Lower lobe of right lung (tissue), 2 donors: ENCODE results near the gene IVNS1ABP. TPM values are rescaled to one million over a fixed set of nuclear protein-coding genes. Genes with fewer than 3 reads are reported as not detected.

ENCODE experiments used
- ATAC-seq, 2 donors: fragments of 200-7000 bp; cut with Tn5 transposase; one replicate each; pipeline ENCODE4 v1.9.1; 2020 to 2022; ENCODE audit warnings: mild to moderate bottlenecking in 2 of 2, moderate library complexity in 2 of 2
- DNase-seq: peaks from one replicate; pipeline ENCODE4 v3.0.0-alpha.2; 2020
- H3K27ac ChIP-seq: fragments of 200-600 bp; one replicate; pipeline ENCODE4 v1.8.0; 2022
- H3K27me3 ChIP-seq: fragments of 200-600 bp; one replicate; pipeline ENCODE4 v1.8.0; 2022; ENCODE audit warnings: low read depth
- H3K36me3 ChIP-seq: fragments of 200-600 bp; one replicate; pipeline ENCODE4 v1.8.0; 2022; ENCODE audit warnings: mild to moderate bottlenecking
- H3K4me1 ChIP-seq: fragments of 200-600 bp; one replicate; pipeline ENCODE4 v1.8.0; 2022
- H3K4me3 ChIP-seq: fragments of 200-600 bp; one replicate; pipeline ENCODE4 v1.8.0; 2022; ENCODE audit warnings: mild to moderate bottlenecking
- H3K9me3 ChIP-seq: fragments of 200-600 bp; one replicate; pipeline ENCODE4 v1.8.0; 2022
- intact Hi-C: fragments of 100-400 bp; cut with DNase I; formaldehyde crosslinking; loops from one replicate; pipeline ENCODE4 v1.11.0; 2022
- total RNA-seq: library from RNA; stranded (reverse); fragmentation: NEBNext Ultra II Directional; extraction: Animal tissue kit (Norgen Biotek cat#: 25700); gene quantifications from one replicate; pipeline ENCODE4 v1.2.1, GENCODE V29; 2021
- TF ChIP-seq, protein P1 (sequence below): fragments of 200-600 bp; IDR thresholded peaks from one replicate; pipeline ENCODE4 v1.8.0; 2022; ENCODE audit warnings: antibody characterized with exemption, mild to moderate bottlenecking
- donor health status: DM: no; HTN: yes; CAD: no; lungs with severe emphysema.

IVNS1ABP gene
- total RNA-seq, 1 donor from 2014 or later = 79.9 TPM

DNA sequence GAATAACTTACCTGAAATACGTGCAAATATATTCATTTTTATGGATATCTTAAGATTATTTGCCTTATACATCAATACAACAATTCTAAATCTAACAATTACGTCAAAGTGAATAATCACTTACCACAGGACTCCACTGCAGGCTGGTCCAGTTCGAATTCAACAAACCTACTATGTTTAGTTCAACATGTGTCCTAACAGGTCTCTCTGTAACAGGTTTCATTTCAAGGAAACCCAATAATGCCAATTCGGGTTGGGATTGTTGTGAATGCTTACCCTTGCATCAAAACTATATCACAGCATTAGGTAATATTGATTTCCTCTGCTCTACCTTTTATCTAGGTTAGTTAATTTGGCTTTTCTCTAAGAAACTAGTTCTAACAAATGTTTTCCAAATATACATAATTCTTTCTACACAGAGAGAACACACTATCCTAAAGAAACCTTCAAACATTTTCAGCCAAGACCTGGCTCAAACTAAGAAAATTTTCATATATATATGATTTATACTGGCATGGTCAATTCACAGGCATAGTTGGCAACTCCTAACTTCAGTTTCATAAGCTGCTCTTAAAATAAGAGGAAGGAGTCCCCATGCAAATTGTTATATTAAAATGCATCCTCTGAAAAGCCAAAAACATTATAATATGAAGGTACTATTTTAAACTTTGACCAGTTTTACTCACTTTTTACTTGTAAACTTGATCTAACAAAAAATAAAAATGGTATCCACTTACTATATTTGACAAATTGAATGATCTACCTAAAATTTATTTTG is 4.5 kb downstream of the IVNS1ABP start:
- H3K27ac ChIP-seq = no peak overlapping the region

DNA sequence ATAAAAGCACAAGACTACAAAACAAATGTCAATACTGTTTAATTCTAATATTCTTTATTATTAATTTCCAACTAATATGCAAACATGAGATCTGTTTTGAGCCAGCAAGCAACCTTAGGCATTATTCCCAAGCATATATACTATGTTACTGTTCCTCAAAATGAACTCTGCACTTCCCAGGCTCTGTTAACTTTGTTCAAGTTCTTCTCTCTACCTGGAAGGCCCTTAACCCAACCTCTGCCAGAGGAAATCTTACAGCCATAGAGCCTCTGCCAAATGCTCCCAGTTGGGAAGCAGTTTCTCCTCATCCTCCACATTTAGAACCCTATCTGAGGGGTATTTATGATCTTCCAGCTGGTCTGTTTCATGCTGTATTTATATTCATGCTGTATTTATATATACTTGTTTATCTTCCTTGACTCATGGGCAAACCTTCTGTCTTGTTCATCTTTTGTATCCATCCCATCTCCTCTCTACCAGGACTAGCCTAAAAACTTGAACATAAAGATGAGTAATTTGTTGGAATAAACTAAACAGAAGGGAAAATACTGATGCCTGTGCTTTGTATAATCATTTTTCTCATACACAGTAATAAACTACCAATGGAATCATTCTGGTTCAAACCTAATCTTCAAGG is 5.3 kb downstream of the IVNS1ABP start:
- peaks cover 47% of the 10 kb centered on the region for H3K4me1 ChIP-seq
- no peak overlapping the region for H3K4me3 ChIP-seq
- DNase-seq = no peak

More for the DNA sequence above, 4.5 kb downstream of the IVNS1ABP start:
- Histone ChIP-seq H3K9me3 (no peaks in the 10 kb centered on the region), H3K4me1 (peaks cover 47% of the 10 kb centered on the region), H3K36me3 (peaks cover 33% of the 10 kb centered on the region), H3K27me3 (no peaks in the 10 kb centered on the region), H3K4me3 (no peak overlapping the region)
- intact Hi-C loops = no loop called here
- DNase-seq (no peak), ATAC-seq (no peak)
- TF ChIP-seq, protein P1, sequence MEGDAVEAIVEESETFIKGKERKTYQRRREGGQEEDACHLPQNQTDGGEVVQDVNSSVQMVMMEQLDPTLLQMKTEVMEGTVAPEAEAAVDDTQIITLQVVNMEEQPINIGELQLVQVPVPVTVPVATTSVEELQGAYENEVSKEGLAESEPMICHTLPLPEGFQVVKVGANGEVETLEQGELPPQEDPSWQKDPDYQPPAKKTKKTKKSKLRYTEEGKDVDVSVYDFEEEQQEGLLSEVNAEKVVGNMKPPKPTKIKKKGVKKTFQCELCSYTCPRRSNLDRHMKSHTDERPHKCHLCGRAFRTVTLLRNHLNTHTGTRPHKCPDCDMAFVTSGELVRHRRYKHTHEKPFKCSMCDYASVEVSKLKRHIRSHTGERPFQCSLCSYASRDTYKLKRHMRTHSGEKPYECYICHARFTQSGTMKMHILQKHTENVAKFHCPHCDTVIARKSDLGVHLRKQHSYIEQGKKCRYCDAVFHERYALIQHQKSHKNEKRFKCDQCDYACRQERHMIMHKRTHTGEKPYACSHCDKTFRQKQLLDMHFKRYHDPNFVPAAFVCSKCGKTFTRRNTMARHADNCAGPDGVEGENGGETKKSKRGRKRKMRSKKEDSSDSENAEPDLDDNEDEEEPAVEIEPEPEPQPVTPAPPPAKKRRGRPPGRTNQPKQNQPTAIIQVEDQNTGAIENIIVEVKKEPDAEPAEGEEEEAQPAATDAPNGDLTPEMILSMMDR = no peak

DNA sequence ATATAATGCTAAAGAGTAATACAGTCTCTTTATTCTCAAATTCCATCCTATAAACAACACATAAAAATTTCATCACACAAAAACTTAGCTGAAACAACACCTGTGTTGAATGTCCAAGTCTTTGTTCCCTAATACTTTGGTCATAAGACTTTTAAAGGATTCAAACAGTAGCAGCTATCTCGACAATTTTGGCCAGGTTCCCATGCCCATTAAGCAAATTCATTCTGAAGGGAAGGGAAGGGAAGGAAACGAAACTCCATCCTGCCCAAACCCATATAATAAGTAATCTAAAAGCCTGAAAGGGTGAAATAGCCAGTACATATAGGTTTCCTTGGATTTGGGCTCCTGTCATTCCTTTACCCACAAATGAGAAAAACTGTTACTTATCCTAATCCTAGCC is 7.5 kb downstream of the IVNS1ABP start:
- peaks cover 63% of the 10 kb centered on the region for H3K36me3 ChIP-seq
- no peak for ATAC-seq
- DNase-seq = no peak
- TF ChIP-seq, protein P1 = no peak
- H3K9me3 ChIP-seq = no peaks in the 10 kb centered on the region
- intact Hi-C loops = no loop called here
- no peaks in the 10 kb centered on the region for H3K27me3 ChIP-seq
- H3K4me1 ChIP-seq = peaks cover 36% of the 10 kb centered on the region
- H3K27ac ChIP-seq = no peak overlapping the region
- no peak overlapping the region for H3K4me3 ChIP-seq

More for the DNA sequence above, 5.3 kb downstream of the IVNS1ABP start:
- intact Hi-C loops = no loop called here
- TF ChIP-seq, protein P1 = no peak
- H3K9me3 ChIP-seq = no peaks in the 10 kb centered on the region
- H3K36me3 ChIP-seq = peaks cover 42% of the 10 kb centered on the region
- ATAC-seq = no peak
- H3K27ac ChIP-seq = no peak overlapping the region
- H3K27me3 ChIP-seq = no peaks in the 10 kb centered on the region

DNA sequence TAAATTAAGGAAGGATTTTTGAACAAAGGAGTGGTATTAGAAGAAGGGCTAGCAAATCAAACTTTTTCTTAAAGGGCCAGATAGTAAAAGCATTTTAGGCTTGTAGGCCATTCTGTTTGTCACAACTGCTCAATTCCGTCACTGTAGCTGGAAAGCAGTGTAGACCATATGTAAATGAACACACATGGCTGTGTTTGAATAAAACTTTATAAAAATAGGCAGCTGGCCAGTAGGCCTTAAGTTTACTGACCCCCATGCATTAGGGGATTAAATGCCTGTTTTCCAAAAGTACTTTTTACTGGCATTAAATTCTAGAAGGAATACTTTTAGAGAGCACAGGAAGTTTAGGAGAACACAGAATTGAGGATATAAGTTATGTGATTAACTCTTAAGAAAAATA is 8.9 kb downstream of the IVNS1ABP start:
- peaks cover 78% of the 10 kb centered on the region for H3K36me3 ChIP-seq
- H3K27me3 ChIP-seq = no peaks in the 10 kb centered on the region
- intact Hi-C loops = no loop called here

DNA sequence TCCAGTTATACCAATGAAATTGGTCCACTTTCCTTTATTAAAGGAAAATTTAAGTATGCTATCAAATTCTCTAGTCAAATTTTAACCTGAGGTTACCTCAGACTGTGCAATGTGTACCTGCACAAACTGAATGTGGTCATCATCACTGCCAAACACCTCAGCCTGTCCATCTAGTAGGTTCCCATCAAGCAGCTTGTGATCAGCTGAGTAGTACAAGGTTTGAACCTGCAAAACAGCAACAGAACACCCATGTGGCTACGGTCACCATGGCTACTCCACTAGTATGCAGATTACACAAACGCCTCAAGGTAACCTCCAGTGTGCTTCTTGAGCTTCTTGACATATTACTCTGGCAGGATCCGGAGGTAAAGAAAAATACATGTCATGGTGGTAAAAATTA is 11.6 kb downstream of the IVNS1ABP start:
- no peak for ATAC-seq
- Histone ChIP-seq H3K9me3 (no peaks in the 10 kb centered on the region), H3K27ac (no peak overlapping the region), H3K36me3 (peaks cover 97% of the 10 kb centered on the region), H3K4me3 (no peak overlapping the region), H3K27me3 (no peaks in the 10 kb centered on the region), H3K4me1 (peaks cover 4% of the 10 kb centered on the region)
- DNase-seq = no peak
- intact Hi-C loops = no loop called here
- TF ChIP-seq, protein P1 = no peak

More for the DNA sequence above, 8.9 kb downstream of the IVNS1ABP start:
- Histone ChIP-seq H3K4me3 (no peak overlapping the region), H3K4me1 (peaks cover 22% of the 10 kb centered on the region), H3K27ac (no peak overlapping the region), H3K9me3 (no peaks in the 10 kb centered on the region)
- DNase-seq (no peak), ATAC-seq (no peak)
- TF ChIP-seq, protein P1 = no peak
